H1 (cell line): Measurements from ENCODE around the gene GRB14. TPM values are rescaled to one million over a fixed set of nuclear protein-coding genes. Genes with fewer than 3 reads are reported as not detected.

Experiments
- CTCF ChIA-PET: fragments of 300-600 bp; sonication (Branson Sonifier 250); formaldehyde crosslinking; loops from one replicate; lab custom pipeline; 2021; ENCODE audit not compliant: partially characterized antibody; lab: Charles Lee
- POLR2A ChIA-PET: fragments of 300-600 bp; sonication (Branson Sonifier 250); formaldehyde crosslinking; loops from one replicate; lab custom pipeline; 2021; ENCODE audit warnings: inconsistent platforms; ENCODE audit not compliant: partially characterized antibody; lab: Charles Lee
- DNase-seq, 2 experiments: peaks; one replicate each; pipeline versions ENCODE4 v3.0.0 to v3.0.0-alpha.2; 2010 to 2022; ENCODE audit warnings: low spot score in 2 of 2, low read depth in 1 of 2, mixed read lengths in 1 of 2
- FAIRE-seq: peaks from 2 replicates; lab custom pipeline; 2011; peaks lifted over from hg19 to GRCh38; lab: Jason Lieb, UNC
- H2AFZ ChIP-seq: 2 replicates; pipeline ENCODE4 v1.8.1; 2012; ENCODE audit warnings: low read length, inconsistent platforms
- H2AK5ac ChIP-seq: 2 replicates; pipeline ENCODE4 v1.6.1; 2013; ENCODE audit warnings: low read depth, low read length
- H2BK120ac ChIP-seq: replicated peaks from 2 replicates; pipeline ENCODE3; 2013; ENCODE audit warnings: low read depth, low read length, inconsistent platforms
- H2BK12ac ChIP-seq: 2 replicates; pipeline ENCODE4 v1.6.1; 2013; ENCODE audit warnings: low read depth, low read length
- H2BK15ac ChIP-seq: 2 replicates; pipeline ENCODE4 v1.6.1; 2013; ENCODE audit warnings: low read length
- H2BK20ac ChIP-seq: 2 replicates; pipeline ENCODE4 v1.6.1; 2013; ENCODE audit warnings: low read length
- H2BK5ac ChIP-seq: 2 replicates; pipeline ENCODE4 v1.6.1; 2013; ENCODE audit warnings: low read depth, low read length
- H3K14ac ChIP-seq: 2 replicates; pipeline ENCODE4 v1.6.1; 2013; ENCODE audit warnings: inconsistent platforms; ENCODE audit not compliant: insufficient read length
- H3K18ac ChIP-seq: 2 replicates; pipeline ENCODE4 v1.6.1; 2013; ENCODE audit warnings: low read length; ENCODE audit errors: extremely low read depth
- H3K23ac ChIP-seq: 2 replicates; pipeline ENCODE4 v1.6.1; 2013; ENCODE audit warnings: inconsistent platforms; ENCODE audit not compliant: insufficient read length
- H3K23me2 ChIP-seq: 2 replicates; pipeline ENCODE4 v1.6.1; 2013; ENCODE audit warnings: low read depth, low read length
- H3K27ac ChIP-seq: 2 replicates; pipeline ENCODE4 v1.6.1; 2011; ENCODE audit warnings: low read depth, low read length, inconsistent platforms
- H3K27me3 ChIP-seq, 4 experiments: replicated peaks in 1 of 4; 1 replicate in 1 of 4; 2 replicates in 3 of 4; pipeline versions ENCODE4 v1.6.1 to v1.8.1; 2011 to 2013; ENCODE audit warnings: low read length in 3 of 4, mild to moderate bottlenecking in 3 of 4, inconsistent platforms in 2 of 4, mixed read lengths in 2 of 4, moderate library complexity in 1 of 4; ENCODE audit not compliant: control insufficient read depth in 3 of 4, insufficient read depth in 3 of 4; ENCODE audit errors: extremely low read depth in 1 of 4
- H3K36me3 ChIP-seq, 4 experiments: 2 replicates each; pipeline versions ENCODE4 v1.6.1 to v1.8.1; 2011 to 2013; ENCODE audit warnings: mild to moderate bottlenecking in 4 of 4, low read length in 3 of 4, moderate library complexity in 2 of 4, control low read depth in 1 of 4, inconsistent platforms in 1 of 4; ENCODE audit not compliant: insufficient read depth in 4 of 4, control insufficient read depth in 2 of 4
- H3K4ac ChIP-seq: replicated peaks from 2 replicates; pipeline ENCODE3; 2013; ENCODE audit warnings: low read length, low read depth, mixed read lengths, inconsistent platforms; ENCODE audit not compliant: insufficient read length
- H3K4me1 ChIP-seq, 4 experiments: replicated peaks in 1 of 4; 1 replicate in 1 of 4; 2 replicates in 3 of 4; pipeline versions ENCODE4 v1.6.1 to v1.8.1; 2011 to 2013; ENCODE audit warnings: low read length in 3 of 4, inconsistent platforms in 2 of 4, mixed read lengths in 1 of 4; ENCODE audit not compliant: insufficient read depth in 4 of 4, control insufficient read depth in 3 of 4
- H3K4me2 ChIP-seq, 2 experiments: 2 replicates each; pipeline versions ENCODE4 v1.6.1 to v1.8.1; 2011 to 2013; ENCODE audit warnings: low read depth in 2 of 2, low read length in 2 of 2, control low read depth in 1 of 2, inconsistent platforms in 1 of 2, mild to moderate bottlenecking in 1 of 2; ENCODE audit not compliant: insufficient read depth in 1 of 2
- H3K4me3 ChIP-seq, 4 experiments: fragments of 200-600, 300-600 bp in 1 of 4; sonication (generic), shearing (Covaris generic), sonication (Bioruptor Twin) in 1 of 4; 2 replicates each; pipeline versions ENCODE4 v1.5.1 to v1.8.1; 2011 to 2016; ENCODE audit warnings: low read length in 4 of 4, low read depth in 3 of 4, control low read depth in 2 of 4, inconsistent platforms in 2 of 4, mild to moderate bottlenecking in 2 of 4, mixed read lengths in 1 of 4, moderate library complexity in 1 of 4; ENCODE audit not compliant: insufficient read depth in 2 of 4; ENCODE audit errors: extremely low read depth in 1 of 4
- H3K56ac ChIP-seq: replicated peaks from 2 replicates; pipeline ENCODE3; 2013; ENCODE audit warnings: low read depth, mild to moderate bottlenecking, mixed read lengths, low read length, inconsistent platforms; ENCODE audit not compliant: insufficient read length
- H3K79me1 ChIP-seq: 2 replicates; pipeline ENCODE4 v1.6.1; 2013; ENCODE audit warnings: low read depth, low read length, control low read depth
- H3K79me2 ChIP-seq, 2 experiments: 2 replicates each; pipeline versions ENCODE4 v1.6.1 to v1.8.1; 2012 to 2013; ENCODE audit warnings: low read length in 2 of 2, mild to moderate bottlenecking in 2 of 2, inconsistent platforms in 1 of 2; ENCODE audit not compliant: insufficient read depth in 2 of 2, control insufficient read depth in 1 of 2
- H3K9ac ChIP-seq, 4 experiments: replicated peaks in 1 of 4; 1 replicate in 1 of 4; 2 replicates in 3 of 4; pipeline versions ENCODE4 v1.6.1 to v1.8.1; 2011 to 2013; ENCODE audit warnings: low read depth in 3 of 4, low read length in 3 of 4, control low read depth in 2 of 4, mild to moderate bottlenecking in 2 of 4, moderate library complexity in 2 of 4, inconsistent platforms in 1 of 4; ENCODE audit errors: extremely low read depth in 1 of 4
- H3K9me3 ChIP-seq, 2 experiments: 2 replicates each; pipeline versions ENCODE4 v1.6.1 to v1.8.1; 2012 to 2013; ENCODE audit warnings: mild to moderate bottlenecking in 2 of 2, moderate library complexity in 2 of 2, control low read depth in 1 of 2, inconsistent platforms in 1 of 2, low read depth in 1 of 2, low read length in 1 of 2, mixed read lengths in 1 of 2; ENCODE audit not compliant: insufficient read depth in 2 of 2
- H4K20me1 ChIP-seq, 2 experiments: replicated peaks in 1 of 2; 2 replicates each; pipeline versions ENCODE3 to v1.8.1; 2011 to 2013; ENCODE audit warnings: inconsistent platforms in 2 of 2, low read length in 2 of 2, mild to moderate bottlenecking in 1 of 2; ENCODE audit not compliant: insufficient read depth in 2 of 2, control insufficient read depth in 1 of 2
- H4K5ac ChIP-seq: 2 replicates; pipeline ENCODE4 v1.6.1; 2013; ENCODE audit warnings: low read length, low read depth, mixed read lengths, inconsistent platforms; ENCODE audit not compliant: insufficient read length
- H4K8ac ChIP-seq: 2 replicates; pipeline ENCODE4 v1.8.0; 2013; ENCODE audit warnings: mild to moderate bottlenecking, moderate library complexity, low read length, inconsistent platforms; ENCODE audit not compliant: insufficient read depth; ENCODE audit errors: extremely low read depth
- H4K91ac ChIP-seq: replicated peaks from 2 replicates; pipeline ENCODE3; 2013; ENCODE audit warnings: low read length, mixed read lengths, inconsistent platforms; ENCODE audit not compliant: insufficient read length
- BRCA1 ChIP-seq: IDR thresholded peaks from 2 replicates; pipeline ENCODE4 v1.6.1; 2012; ENCODE audit warnings: low read depth, low read length, improper control_type of control experiment
- CBX5 ChIP-seq: fragments of 300-800, 300-1000 bp; sonication (generic); IDR thresholded peaks from 2 replicates; pipeline ENCODE4 v1.7.1; 2016; ENCODE audit warnings: antibody characterized with exemption, low read length, low read depth
- CEBPB ChIP-seq: IDR thresholded peaks from 2 replicates; pipeline ENCODE4 v1.6.1; 2012; ENCODE audit warnings: low read depth, low read length
- CREB1 ChIP-seq: IDR thresholded peaks from 2 replicates; pipeline ENCODE4 v1.6.1; 2012; ENCODE audit warnings: inconsistent platforms
- JUND ChIP-seq: IDR thresholded peaks from 2 replicates; pipeline ENCODE4 v1.6.1; 2011; ENCODE audit warnings: mild to moderate bottlenecking, improper control_type of control experiment, low read length
- POLR2AphosphoS5 ChIP-seq: IDR thresholded peaks from 2 replicates; pipeline ENCODE4 v1.6.1; 2011; ENCODE audit warnings: low read depth, low read length
- POU5F1 ChIP-seq: IDR thresholded peaks from 2 replicates; pipeline ENCODE4 v1.6.1; 2011; ENCODE audit warnings: low read depth, mild to moderate bottlenecking, low read length, moderate library complexity
- RNF2 ChIP-seq: fragments of 200-900, 300-1000 bp; sonication (generic); IDR thresholded peaks from 2 replicates; pipeline ENCODE4 v1.7.1; 2016; ENCODE audit warnings: borderline replicate concordance, low read depth, mild to moderate bottlenecking, antibody characterized with exemption, low read length; ENCODE audit not compliant: poor library complexity, severe bottlenecking; ENCODE audit errors: missing control alignments
- RXRA ChIP-seq: IDR thresholded peaks from 2 replicates; pipeline ENCODE4 v1.6.1; 2011; ENCODE audit warnings: low read depth, mild to moderate bottlenecking, low read length, moderate library complexity; ENCODE audit not compliant: insufficient read depth
- SAP30 ChIP-seq: fragments of 300-600 bp; sonication (generic); IDR thresholded peaks from 2 replicates; pipeline ENCODE4 v1.7.1; 2012; ENCODE audit warnings: low read length, moderate library complexity, mild to moderate bottlenecking, inconsistent platforms; ENCODE audit not compliant: insufficient read depth, insufficient replicate concordance
- SIRT6 ChIP-seq: IDR thresholded peaks from one replicate; pipeline ENCODE4 v1.7.1; 2012; ENCODE audit warnings: low read length, inconsistent platforms
- TAF7 ChIP-seq: optimal IDR thresholded peaks from 2 replicates; pipeline ENCODE3; 2011; ENCODE audit warnings: low read depth, mild to moderate bottlenecking, inconsistent platforms, low read length, moderate library complexity, borderline replicate concordance
- TBP ChIP-seq: IDR thresholded peaks from 2 replicates; pipeline ENCODE4 v1.6.1; 2011; ENCODE audit warnings: low read depth, low read length, improper control_type of control experiment
- USF2 ChIP-seq: IDR thresholded peaks from 2 replicates; pipeline ENCODE4 v1.6.1; 2011; ENCODE audit warnings: low read length, improper control_type of control experiment
- YY1 ChIP-seq: IDR thresholded peaks from 2 replicates; pipeline ENCODE4 v1.6.1; 2011; ENCODE audit warnings: low read depth, mild to moderate bottlenecking, low read length
- WGBS, 2 experiments: shearing (Covaris generic) in 1 of 2; methylation state at CpG; one replicate each; pipeline versions ENCODE4 v1.1.6 to v1.1.7; 2013 to 2015; ENCODE audit warnings: low lambda C conversion rate in 2 of 2, mixed read lengths in 2 of 2, inconsistent platforms in 1 of 2, low coverage in 1 of 2, missing lambda C conversion rate in 1 of 2; ENCODE audit not compliant: insufficient replicate concordance in 2 of 2, insufficient coverage in 1 of 2, insufficient read length in 1 of 2; ENCODE audit errors: extremely low coverage in 1 of 2, missing lambda C conversion rate in 1 of 2; 5-methylcytosine and 5-hydroxymethylcytosine counted together
- polyA plus RNA-seq, 7 experiments: library from polyadenylated mRNA; depleted of rRNA in 3 of 7; stranded (reverse) in 5 of 7; unstranded in 2 of 7; fragments of >200 nt in 5 of 7; fragments of 200-250 nt in 2 of 7; gene quantifications; 1 replicate in 5 of 7; 2 replicates in 1 of 7; 4 replicates in 1 of 7; pipeline versions ENCODE4 v1.2.1 to v1.2.3, GENCODE V29; 2011 to 2013; ENCODE audit warnings: missing spikeins in 2 of 7, mixed read lengths in 2 of 7
- total RNA-seq: library from RNA; stranded (reverse); fragmentation: NEBNext Ultra II Directional; extraction: Animal tissue kit (Norgen Biotek cat#: 25700); gene quantifications from 2 replicates; pipeline ENCODE4 v1.2.1, GENCODE V29; 2021

Gene GRB14
- total and polyA plus RNA-seq, 2 of the 8 experiments (the other 6 are each of a cell fraction or from before 2014, with no cell fraction given) = 2.5 to 11.6 TPM

GRCh38 chr2:164569378-164569777, 51.9 kb downstream of the GRB14 start:
- Histone ChIP-seq H2BK12ac (no peak overlapping the region), H3K23ac (no peak overlapping the region), H2BK120ac (no peak overlapping the region), H2AK5ac (no peak overlapping the region), H3K4me2 (no peak overlapping the region), H3K9ac (no peak overlapping the region), H2BK20ac (no peak overlapping the region), H2BK15ac (no peak overlapping the region), H3K9me3 (no peaks in the 10 kb centered on the region), H2BK5ac (no peak overlapping the region), H3K4ac (no peak overlapping the region), H3K23me2 (no peaks in the 10 kb centered on the region), H4K8ac (no peak overlapping the region), H3K27me3 (no peaks in the 10 kb centered on the region), H3K79me2 (no peaks in the 10 kb centered on the region), H3K79me1 (no peaks in the 10 kb centered on the region), H3K56ac (no peak overlapping the region), H3K18ac (no peak overlapping the region), H3K4me3 (no peak overlapping the region), H4K5ac (no peak overlapping the region), H3K27ac (no peak overlapping the region), H3K14ac (no peak overlapping the region), H4K20me1 (no peaks in the 10 kb centered on the region), H3K36me3 (no peaks in the 10 kb centered on the region), H4K91ac (no peak overlapping the region), H2AFZ (no peak overlapping the region), H3K4me1 (no peaks in the 10 kb centered on the region)
- POLR2A ChIA-PET = no interaction called here
- WGBS, 2 experiments = 92% methylated on average over 4 of the region's 4 CpGs; no CpG with 5 or more reads in 1 of the 2 experiments
- CTCF ChIA-PET = interaction anchor here (0.8 to 1.3 kb wide), 4 partner anchors 9 to 31 kb away, joined by 3 to 8 read pairs (median 3); no protein-coding TSS in a partner anchor
- no peak for DNase-seq
- FAIRE-seq = no peak
- no peak for TF ChIP-seq BRCA1
- TF ChIP-seq CBX5 = no peak
- no peak for TF ChIP-seq CEBPB
- TF ChIP-seq SAP30 = no peak
- TF ChIP-seq TAF7 = no peak
- no peak for TF ChIP-seq RNF2
- no peak for TF ChIP-seq SIRT6
- TF ChIP-seq YY1 = no peak
- TF ChIP-seq JUND = no peak
- TF ChIP-seq POU5F1 = no peak
- no peak for TF ChIP-seq TBP
- no peak for TF ChIP-seq CREB1
- no peak for TF ChIP-seq POLR2AphosphoS5
- no peak for TF ChIP-seq USF2
- no peak for TF ChIP-seq RXRA
